Gastrocnemius medialis (tissue), 4 donors: ENCODE data around the gene AMZ2.

Experiments used
- CTCF ChIP-seq, 5 experiments: fragments of 450-650 bp in 3 of 5; fragments of 200-600 bp in 2 of 5; sonication (generic) in 2 of 5; IDR thresholded peaks in 4 of 5; conservative IDR thresholded peaks in 1 of 5; 1 replicate in 4 of 5; 2 replicates in 1 of 5; pipeline ENCODE4 v1.5.1; 2016 to 2019; ENCODE audit warnings: antibody characterized with exemption in 5 of 5, mild to moderate bottlenecking in 3 of 5, moderate library complexity in 3 of 5
- POLR2A ChIP-seq, 2 donors: fragments of 450-650 bp; IDR thresholded peaks; one replicate each; pipeline ENCODE4 v1.6.1; 2017; ENCODE audit warnings: antibody characterized with exemption in 2 of 2, mild to moderate bottlenecking in 2 of 2, moderate library complexity in 2 of 2

GRCh38 chr17:68239632-68240366, 8.0 kb upstream of the AMZ2 start:
- TF ChIP-seq CTCF (IDR thresholded peaks at IDR 0.05 in 4 of 5, conservative IDR thresholded peaks at IDR 0.05 in 1 of 5) (no peak), POLR2A (IDR thresholded peaks at IDR 0.05) (no peak)
